Stimulated activated CD8-positive, alpha-beta memory T cell treated with anti-CD3 and anti-CD28 coated beads, Interleukin-7, amount 100 ng/mL, for 1 hour (primary cell): ENCODE results near the gene DLEC1.
"Not testable (repeated sequence)": the region's sequence is repeated elsewhere in the genome, so short reads cannot be mapped to it uniquely, and the experiment has no call there.

Experiments
- DNase-seq, 2 donors: peaks; one replicate each; pipeline ENCODE4 v3.0.0-alpha.2; 2020; ENCODE audit warnings: low read depth in 2 of 2

DLEC1 gene

DNA sequence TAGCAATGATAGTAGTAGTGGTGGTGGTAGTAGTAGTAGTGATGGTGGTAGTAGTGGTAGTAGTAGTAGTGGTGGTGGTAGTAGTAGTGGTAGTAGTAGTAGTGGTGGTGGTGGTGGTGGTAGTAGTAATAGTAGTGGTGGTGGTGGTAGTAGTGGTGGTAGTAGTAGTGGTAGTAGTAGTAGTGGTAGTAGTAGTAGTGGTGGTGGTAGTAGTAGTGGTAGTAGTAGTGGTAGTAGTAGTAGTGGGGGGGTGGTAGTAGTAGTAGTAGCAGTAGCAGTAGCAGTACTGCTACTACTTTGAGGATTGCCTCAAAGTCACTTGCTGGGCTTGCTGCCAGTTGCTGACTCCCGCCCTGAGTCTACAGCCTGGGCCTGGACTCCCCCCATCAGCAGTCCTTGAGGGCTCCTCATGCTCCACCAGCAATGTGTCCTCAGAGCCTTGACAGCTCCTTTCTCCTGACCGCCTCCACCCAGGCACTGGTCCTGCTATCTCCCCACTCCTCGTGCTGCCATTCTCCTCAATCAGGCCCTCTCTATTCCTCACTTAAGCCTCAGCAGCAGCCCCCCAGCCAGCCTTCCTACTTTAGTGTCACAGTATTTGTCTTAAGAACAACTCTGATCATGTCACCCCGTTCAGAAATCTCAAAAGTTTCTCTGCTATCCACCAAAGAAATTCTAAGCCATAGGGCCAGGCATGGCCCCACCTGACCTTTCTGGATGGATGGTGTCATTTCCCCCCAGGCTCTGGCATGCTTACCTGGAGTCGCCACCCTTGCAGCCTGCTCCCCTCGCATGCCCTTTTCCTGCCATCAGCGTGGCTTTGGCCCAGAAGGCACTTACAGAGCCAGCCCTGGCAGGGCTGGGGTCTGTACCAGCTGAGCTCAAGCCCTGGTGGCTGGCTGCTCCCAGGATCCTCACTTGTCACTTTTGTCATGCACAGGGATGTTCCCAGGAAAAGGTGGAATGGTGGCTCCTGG is 45.6 kb downstream of the DLEC1 start:
- DNase-seq, result no peak

- no peak for DNase-seq
These were observed 46.4 kb downstream of the DLEC1 start for GRCh38 chr3:38085311-38085942.

- no peak for DNase-seq
These were observed 46.9 kb downstream of the DLEC1 start for GRCh38 chr3:38085943-38086324.

DNA sequence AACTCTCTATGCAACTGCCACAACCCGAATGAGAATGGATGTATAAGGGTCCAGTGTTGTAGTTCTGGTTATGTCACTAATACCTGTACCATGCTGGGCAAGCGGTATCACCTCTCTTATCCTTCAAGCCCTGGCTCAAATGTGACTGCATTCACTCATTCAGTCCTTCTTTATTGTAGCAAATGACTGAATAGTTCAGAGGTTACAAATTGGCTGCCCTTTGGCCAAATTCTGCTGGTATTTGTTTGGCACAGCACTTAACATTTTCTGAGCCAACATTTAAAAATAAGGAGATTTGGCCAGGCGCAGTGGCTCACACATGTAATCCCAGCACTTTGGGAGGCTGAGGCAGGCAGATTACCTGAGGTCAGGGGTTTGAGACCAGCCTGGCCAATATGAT is 47.5 kb downstream of the DLEC1 start:
- DNase-seq, result no peak

GRCh38 chr3:38087278-38087677 is 48.3 kb downstream of the DLEC1 start:
- DNase-seq, result not testable (repeated sequence)

DNA sequence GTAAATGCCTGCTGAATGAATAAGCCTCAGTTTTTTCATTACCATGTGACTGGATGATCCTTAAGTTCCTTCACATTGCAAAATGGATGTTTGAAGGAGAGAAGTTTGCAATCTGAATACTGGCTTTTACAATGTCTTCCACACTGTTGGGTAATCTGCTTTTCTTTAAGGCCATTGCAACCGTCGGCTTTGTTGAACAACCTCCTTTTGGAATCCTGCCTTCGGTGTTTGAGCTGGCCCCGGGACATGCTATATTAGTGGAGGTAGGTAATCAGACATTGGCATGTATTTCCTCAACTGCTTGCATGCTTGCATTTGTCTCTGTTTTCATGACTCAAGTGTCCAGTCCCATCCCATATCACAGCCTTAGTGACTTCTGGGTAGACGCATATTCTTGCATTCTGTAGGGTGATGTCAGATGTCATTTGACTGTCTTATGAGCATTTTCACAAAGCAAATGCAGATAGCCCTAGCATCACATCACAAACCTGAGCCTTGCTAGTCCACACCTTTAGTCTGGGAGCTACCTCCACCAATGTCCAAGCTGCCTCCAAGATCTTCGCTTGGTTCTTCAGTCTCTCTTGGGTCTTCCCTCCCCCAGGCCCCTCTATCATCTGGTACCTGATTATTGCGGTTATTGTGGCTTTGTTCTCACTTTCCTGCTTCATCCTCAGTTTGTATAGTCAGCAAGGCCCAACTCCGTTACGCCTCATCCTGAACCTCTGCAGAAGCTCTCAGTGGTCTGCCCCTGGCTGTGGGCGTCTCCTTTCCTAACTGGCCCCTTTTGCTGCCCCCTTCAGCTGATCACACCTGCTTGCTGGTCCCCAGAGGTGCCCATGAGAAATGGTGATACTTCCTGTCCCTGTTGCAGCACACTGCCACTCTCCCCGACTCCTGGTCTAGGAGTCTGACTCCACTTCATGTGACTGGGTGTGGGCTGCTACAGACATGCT is 49.4 kb downstream of the DLEC1 start:
- DNase-seq, result no peak

- no peak for DNase-seq
These were observed 50.2 kb downstream of the DLEC1 start for GRCh38 chr3:38089163-38089562.

GRCh38 chr3:38090453-38090852 is 51.4 kb downstream of the DLEC1 start:
- DNase-seq, result no peak

- DNase-seq, result no peak
These were observed 56.0 kb downstream of the DLEC1 start for GRCh38 chr3:38094999-38095398.

DNA sequence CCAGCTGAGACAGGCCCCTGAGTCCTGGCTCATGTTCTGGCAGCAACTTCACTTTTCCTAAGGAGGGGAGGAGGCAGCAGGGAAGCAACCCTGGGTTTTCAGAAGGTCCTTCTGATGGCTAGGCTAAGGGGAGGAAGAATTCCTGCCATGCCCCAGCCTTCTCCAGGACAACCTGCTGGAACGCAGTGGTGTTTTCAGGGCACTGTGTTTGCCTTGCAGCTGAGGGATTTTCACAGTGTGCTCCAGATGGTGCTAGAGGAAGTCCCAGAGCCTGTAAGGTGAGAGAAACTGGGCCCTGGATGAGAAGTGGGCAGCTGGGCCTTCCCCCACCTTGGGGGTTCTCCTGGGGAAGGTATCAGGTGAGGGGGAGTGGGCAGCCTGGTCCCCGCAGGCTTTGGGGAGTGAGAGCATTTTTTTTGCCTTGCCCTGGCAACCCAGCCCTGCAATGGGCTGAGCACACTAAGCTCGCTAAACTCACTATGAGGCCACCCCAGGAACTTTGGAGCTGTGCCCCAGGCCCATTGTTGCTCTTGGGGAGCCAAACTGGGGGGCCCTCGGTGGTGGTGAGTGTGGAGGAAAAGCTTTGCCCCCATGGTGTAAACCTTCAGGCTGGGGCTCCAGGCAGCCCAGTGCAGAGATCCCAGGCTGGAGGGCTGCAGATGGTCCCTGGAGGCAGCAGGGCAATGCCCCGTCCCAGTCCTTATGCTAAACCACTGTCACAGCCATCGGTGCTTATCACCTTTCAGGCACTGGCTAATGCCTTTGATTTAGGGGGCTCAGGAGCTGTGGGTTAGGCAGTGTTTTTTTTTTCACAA is 56.9 kb downstream of the DLEC1 start:
- DNase-seq, result no peak

- no peak for DNase-seq
These were observed 58.7 kb downstream of the DLEC1 start for GRCh38 chr3:38097446-38098375.

GRCh38 chr3:38098376-38098723 is 59.3 kb downstream of the DLEC1 start:
- DNase-seq, result no peak

DNA sequence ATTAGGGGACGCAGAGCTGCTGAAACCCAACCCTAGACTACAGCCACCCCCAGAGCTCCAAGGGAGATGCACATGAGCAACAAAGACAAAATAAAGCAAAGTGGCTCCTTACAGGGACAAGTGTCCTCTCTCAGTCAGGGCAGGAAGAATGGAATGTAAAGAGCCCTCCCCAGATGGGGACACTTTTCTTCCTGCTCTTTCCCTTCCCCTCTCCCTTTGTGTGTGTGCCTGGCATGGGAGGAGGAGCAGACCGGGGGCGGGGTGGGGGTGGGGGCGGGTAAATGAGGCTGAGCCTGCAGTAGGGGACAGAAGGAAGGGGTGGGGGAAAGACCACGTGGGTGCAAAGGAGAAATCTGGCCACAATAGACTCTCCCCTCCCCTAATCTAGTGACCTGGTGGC is 60.5 kb downstream of the DLEC1 start:
- DNase-seq, result no peak

- DNase-seq, result no peak
These were observed 61.5 kb downstream of the DLEC1 start for GRCh38 chr3:38100498-38100897.

DNA sequence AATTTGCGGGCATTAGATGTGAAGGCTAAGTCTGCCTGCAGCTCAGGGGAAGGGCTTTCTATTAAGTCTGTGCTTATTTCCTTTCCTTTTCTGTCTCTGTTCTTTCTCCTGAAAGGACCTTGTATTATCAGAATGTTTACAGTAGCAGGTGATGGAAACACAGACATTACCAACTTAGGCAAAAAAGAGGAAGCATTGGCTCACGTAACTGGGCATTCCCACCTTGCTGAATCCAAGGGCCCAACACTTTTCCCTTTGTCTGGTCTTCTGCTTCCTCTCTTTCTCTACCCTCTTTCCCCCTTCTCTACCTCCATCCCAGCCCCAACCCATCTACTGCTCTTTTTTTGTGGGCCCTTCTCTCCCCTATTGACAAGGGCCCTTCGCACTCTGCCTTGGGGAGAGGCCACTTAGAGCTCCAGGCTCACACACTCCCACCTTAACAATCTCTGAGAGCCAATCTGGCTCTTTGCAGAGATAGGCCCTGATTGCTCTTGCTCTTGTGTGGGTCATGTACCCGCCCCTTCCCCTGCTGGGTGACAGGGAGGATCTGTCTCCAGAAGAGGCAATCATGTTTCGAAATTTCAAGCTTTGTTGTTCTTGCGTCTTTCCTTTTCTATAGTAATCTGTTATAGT is 62.9 kb downstream of the DLEC1 start:
- DNase-seq, result no peak

- no peak for DNase-seq
These were observed 63.4 kb downstream of the DLEC1 start for GRCh38 chr3:38102444-38102814.

DNA sequence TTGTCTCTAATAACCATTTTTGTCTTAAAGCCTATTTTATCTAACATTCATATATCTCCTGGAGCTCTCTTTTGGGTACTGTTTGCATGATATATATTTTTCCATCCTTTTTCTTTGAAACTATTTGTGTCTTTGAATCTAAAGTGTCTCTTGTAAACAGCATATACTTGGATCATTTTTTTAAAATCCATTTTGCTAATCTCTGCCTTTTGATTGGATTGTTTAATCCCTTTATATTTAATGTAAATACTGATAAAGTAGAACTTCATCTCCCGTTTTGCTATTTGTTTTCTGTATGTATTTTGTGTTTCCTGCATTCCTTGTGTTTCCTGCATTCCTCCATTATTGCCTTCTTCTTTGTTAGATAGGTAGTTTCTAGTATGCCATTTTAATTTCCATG is 66.5 kb downstream of the DLEC1 start:
- no peak for DNase-seq

GRCh38 chr3:38107911-38108648 is 69.1 kb downstream of the DLEC1 start:
- no peak for DNase-seq
